K562 (cell line): Measurements from ENCODE around the gene MYOZ3.

Source experiments
- ADNP ChIP-seq: fragments of 200-800 bp; sonication (Bioruptor generic); IDR thresholded peaks from 2 replicates; pipeline ENCODE4 v1.6.1; 2016; ENCODE audit warnings: missing genetic modification characterization, missing compliant biosample characterization
- CHD2 ChIP-seq: IDR thresholded peaks from 2 replicates; pipeline ENCODE4 v1.6.1; 2011; ENCODE audit warnings: low read depth, low read length
- HMG20A ChIP-seq: fragments of 450-650 bp; formaldehyde crosslinking; conservative IDR thresholded peaks from 2 replicates; pipeline ENCODE4 v1.4.0; 2020; ENCODE audit warnings: mild to moderate bottlenecking, mixed read lengths
- MAFF ChIP-seq: IDR thresholded peaks from 2 replicates; pipeline ENCODE4 v1.6.1; 2012; ENCODE audit warnings: low read length, improper control_type of control experiment
- POLR2A ChIP-seq: fragments of 450-650 bp; conservative IDR thresholded peaks from 2 replicates; pipeline ENCODE4 v1.6.1; 2016
- SIN3A ChIP-seq, 2 experiments: fragments of 150-350 bp in 1 of 2; IDR thresholded peaks; 2 replicates each; pipeline ENCODE4 v1.6.1; 2011 to 2016; ENCODE audit warnings: borderline replicate concordance in 2 of 2, low read depth in 2 of 2, low read length in 2 of 2, mild to moderate bottlenecking in 2 of 2, moderate library complexity in 2 of 2; ENCODE audit not compliant: control insufficient read depth in 1 of 2
- SMAD3 ChIP-seq: fragments of 450-650 bp; formaldehyde crosslinking; conservative IDR thresholded peaks from 2 replicates; pipeline ENCODE4 v1.4.0; 2020; ENCODE audit warnings: mild to moderate bottlenecking
- TAF1 ChIP-seq: IDR thresholded peaks from 2 replicates; pipeline ENCODE4 v1.6.1; 2011; ENCODE audit warnings: mild to moderate bottlenecking, low read length, moderate library complexity; ENCODE audit not compliant: insufficient read depth, control insufficient read depth, severe bottlenecking; ENCODE audit errors: extremely low read depth
- ZFX ChIP-seq: sonication (generic); formaldehyde crosslinking; IDR thresholded peaks from 2 replicates; pipeline ENCODE4 v1.8.0; 2022; ENCODE audit warnings: mild to moderate bottlenecking, missing genetic modification reagents, moderate library complexity
- ZNF12 ChIP-seq: sonication (generic); formaldehyde crosslinking; IDR thresholded peaks from 2 replicates; pipeline ENCODE4 v1.4.0; 2020; ENCODE audit warnings: mild to moderate bottlenecking, missing genetic modification reagents
- TF ChIP-seq, protein P1 (sequence below): fragments of 150-350 bp; conservative IDR thresholded peaks from 2 replicates; pipeline ENCODE4 v1.6.1; 2014; ENCODE audit warnings: low read length
- TF ChIP-seq, protein P2 (sequence below): IDR thresholded peaks from 3 replicates; pipeline ENCODE4 v1.6.1; 2011; ENCODE audit warnings: borderline replicate concordance, mild to moderate bottlenecking, moderate library complexity; ENCODE audit not compliant: insufficient read length; ENCODE audit errors: extremely low read depth
- TF ChIP-seq, protein P3 (sequence below), 3 experiments: IDR thresholded peaks in 2 of 3; conservative IDR thresholded peaks in 1 of 3; 2 replicates each; pipeline ENCODE4 v1.5.1; 2011 to 2012; ENCODE audit warnings: low read length in 3 of 3, mild to moderate bottlenecking in 3 of 3, control low read depth in 2 of 3, improper control_type of control experiment in 1 of 3, inconsistent platforms in 1 of 3, low read depth in 1 of 3, mixed read lengths in 1 of 3, moderate library complexity in 1 of 3; ENCODE audit not compliant: insufficient read depth in 2 of 3

DNA sequence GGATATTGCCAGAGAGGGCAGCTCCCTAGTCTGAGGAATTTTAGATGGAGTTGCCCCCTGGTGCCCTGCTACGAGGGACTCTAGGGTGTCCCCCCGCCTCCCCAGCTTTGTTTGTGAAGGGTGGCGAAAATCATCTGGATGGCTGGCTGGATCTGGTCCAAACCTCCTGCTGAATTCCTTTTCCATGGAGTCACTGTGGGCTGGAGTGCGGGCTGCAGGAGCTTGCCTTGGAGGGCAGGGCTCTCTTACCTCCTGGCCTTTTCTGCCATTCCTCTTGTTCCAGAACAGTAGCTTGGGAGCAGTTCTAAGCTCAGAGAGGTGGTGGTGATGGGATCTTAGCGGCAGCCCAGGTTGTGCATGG is 18.5 kb upstream of the MYOZ3 start:
- TF ChIP-seq HMG20A (CRISPR knock-in tag): no peak
- TF ChIP-seq, protein P1, sequence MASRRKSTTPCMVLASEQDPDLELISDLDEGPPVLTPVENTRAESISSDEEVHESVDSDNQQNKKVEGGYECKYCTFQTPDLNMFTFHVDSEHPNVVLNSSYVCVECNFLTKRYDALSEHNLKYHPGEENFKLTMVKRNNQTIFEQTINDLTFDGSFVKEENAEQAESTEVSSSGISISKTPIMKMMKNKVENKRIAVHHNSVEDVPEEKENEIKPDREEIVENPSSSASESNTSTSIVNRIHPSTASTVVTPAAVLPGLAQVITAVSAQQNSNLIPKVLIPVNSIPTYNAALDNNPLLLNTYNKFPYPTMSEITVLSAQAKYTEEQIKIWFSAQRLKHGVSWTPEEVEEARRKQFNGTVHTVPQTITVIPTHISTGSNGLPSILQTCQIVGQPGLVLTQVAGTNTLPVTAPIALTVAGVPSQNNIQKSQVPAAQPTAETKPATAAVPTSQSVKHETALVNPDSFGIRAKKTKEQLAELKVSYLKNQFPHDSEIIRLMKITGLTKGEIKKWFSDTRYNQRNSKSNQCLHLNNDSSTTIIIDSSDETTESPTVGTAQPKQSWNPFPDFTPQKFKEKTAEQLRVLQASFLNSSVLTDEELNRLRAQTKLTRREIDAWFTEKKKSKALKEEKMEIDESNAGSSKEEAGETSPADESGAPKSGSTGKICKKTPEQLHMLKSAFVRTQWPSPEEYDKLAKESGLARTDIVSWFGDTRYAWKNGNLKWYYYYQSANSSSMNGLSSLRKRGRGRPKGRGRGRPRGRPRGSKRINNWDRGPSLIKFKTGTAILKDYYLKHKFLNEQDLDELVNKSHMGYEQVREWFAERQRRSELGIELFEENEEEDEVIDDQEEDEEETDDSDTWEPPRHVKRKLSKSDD: no peak
- no peak for TF ChIP-seq MAFF
- TF ChIP-seq POLR2A: no peak
- no peak for TF ChIP-seq ZFX (CRISPR knock-in tag)
- TF ChIP-seq CHD2: no peak
- TF ChIP-seq SIN3A (IDR thresholded peaks at IDR 0.05; ENCODE audit: borderline replicate concordance in 2 of 2, control insufficient read depth in 1 of 2, low read depth in 2 of 2, low read length in 2 of 2): no peak
- no peak for TF ChIP-seq TAF1
- TF ChIP-seq, protein P2, sequence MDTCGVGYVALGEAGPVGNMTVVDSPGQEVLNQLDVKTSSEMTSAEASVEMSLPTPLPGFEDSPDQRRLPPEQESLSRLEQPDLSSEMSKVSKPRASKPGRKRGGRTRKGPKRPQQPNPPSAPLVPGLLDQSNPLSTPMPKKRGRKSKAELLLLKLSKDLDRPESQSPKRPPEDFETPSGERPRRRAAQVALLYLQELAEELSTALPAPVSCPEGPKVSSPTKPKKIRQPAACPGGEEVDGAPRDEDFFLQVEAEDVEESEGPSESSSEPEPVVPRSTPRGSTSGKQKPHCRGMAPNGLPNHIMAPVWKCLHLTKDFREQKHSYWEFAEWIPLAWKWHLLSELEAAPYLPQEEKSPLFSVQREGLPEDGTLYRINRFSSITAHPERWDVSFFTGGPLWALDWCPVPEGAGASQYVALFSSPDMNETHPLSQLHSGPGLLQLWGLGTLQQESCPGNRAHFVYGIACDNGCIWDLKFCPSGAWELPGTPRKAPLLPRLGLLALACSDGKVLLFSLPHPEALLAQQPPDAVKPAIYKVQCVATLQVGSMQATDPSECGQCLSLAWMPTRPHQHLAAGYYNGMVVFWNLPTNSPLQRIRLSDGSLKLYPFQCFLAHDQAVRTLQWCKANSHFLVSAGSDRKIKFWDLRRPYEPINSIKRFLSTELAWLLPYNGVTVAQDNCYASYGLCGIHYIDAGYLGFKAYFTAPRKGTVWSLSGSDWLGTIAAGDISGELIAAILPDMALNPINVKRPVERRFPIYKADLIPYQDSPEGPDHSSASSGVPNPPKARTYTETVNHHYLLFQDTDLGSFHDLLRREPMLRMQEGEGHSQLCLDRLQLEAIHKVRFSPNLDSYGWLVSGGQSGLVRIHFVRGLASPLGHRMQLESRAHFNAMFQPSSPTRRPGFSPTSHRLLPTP: no peak
- TF ChIP-seq ADNP (tag): no peak
- no peak for TF ChIP-seq SMAD3
- TF ChIP-seq, protein P3, sequence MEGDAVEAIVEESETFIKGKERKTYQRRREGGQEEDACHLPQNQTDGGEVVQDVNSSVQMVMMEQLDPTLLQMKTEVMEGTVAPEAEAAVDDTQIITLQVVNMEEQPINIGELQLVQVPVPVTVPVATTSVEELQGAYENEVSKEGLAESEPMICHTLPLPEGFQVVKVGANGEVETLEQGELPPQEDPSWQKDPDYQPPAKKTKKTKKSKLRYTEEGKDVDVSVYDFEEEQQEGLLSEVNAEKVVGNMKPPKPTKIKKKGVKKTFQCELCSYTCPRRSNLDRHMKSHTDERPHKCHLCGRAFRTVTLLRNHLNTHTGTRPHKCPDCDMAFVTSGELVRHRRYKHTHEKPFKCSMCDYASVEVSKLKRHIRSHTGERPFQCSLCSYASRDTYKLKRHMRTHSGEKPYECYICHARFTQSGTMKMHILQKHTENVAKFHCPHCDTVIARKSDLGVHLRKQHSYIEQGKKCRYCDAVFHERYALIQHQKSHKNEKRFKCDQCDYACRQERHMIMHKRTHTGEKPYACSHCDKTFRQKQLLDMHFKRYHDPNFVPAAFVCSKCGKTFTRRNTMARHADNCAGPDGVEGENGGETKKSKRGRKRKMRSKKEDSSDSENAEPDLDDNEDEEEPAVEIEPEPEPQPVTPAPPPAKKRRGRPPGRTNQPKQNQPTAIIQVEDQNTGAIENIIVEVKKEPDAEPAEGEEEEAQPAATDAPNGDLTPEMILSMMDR (IDR thresholded peaks at IDR 0.05 in 2 of 3, conservative IDR thresholded peaks at IDR 0.05 in 1 of 3; ENCODE audit: insufficient read depth in 2 of 3, low read depth in 1 of 3, low read length in 3 of 3): no peak
- TF ChIP-seq ZNF12 (CRISPR knock-in tag): no peak
